Transverse colon (tissue), 4 donors: ENCODE data around the gene CARD19. TPM values are rescaled to one million over a fixed set of nuclear protein-coding genes. Genes with fewer than 3 reads are reported as not detected.

Experiments
- DNase-seq: peaks from one replicate; pipeline ENCODE4 v3.0.0-alpha.2; 2019
- H3K27ac ChIP-seq, 4 donors: fragments of 200-600 bp; sonication (generic); 2 replicates each; pipeline ENCODE4 v1.5.1; 2016 to 2018; ENCODE audit warnings: inconsistent platforms in 4 of 4
- H3K27me3 ChIP-seq: fragments of 200-600 bp; sonication (generic); 2 replicates; pipeline ENCODE4 v1.5.1; 2017; ENCODE audit warnings: inconsistent platforms
- H3K36me3 ChIP-seq, 4 donors: fragments of 200-600 bp; sonication (generic); 2 replicates each; pipeline ENCODE4 v1.5.1; 2017 to 2019; ENCODE audit warnings: inconsistent platforms in 4 of 4
- H3K4me1 ChIP-seq, 4 donors: fragments of 200-600 bp; sonication (generic); 2 replicates each; pipeline ENCODE4 v1.5.1; 2017 to 2020; ENCODE audit warnings: inconsistent platforms in 4 of 4
- H3K4me3 ChIP-seq, 4 donors: fragments of 200-600 bp; sonication (generic); 1 replicate in 1 of 4; 2 replicates in 3 of 4; pipeline versions ENCODE4 v1.5.1 to v1.6.1; 2017 to 2019; ENCODE audit warnings: inconsistent platforms in 4 of 4
- H3K9me3 ChIP-seq, 2 donors: fragments of 200-600 bp; sonication (generic); 2 replicates each; pipeline ENCODE4 v1.5.1; 2017 to 2019; ENCODE audit warnings: inconsistent platforms in 2 of 2
- CTCF ChIP-seq, 5 experiments: fragments of 200-600 bp in 3 of 5; fragments of 450-650 bp in 2 of 5; sonication (generic) in 3 of 5; IDR thresholded peaks; 1 replicate in 2 of 5; 2 replicates in 3 of 5; pipeline ENCODE4 v1.5.1; 2016 to 2017; ENCODE audit warnings: antibody characterized with exemption in 5 of 5, inconsistent platforms in 3 of 5, mild to moderate bottlenecking in 2 of 5, moderate library complexity in 1 of 5
- EP300 ChIP-seq: sonication (generic); formaldehyde crosslinking; IDR thresholded peaks from one replicate; pipeline ENCODE4 v1.6.1; 2017; ENCODE audit warnings: antibody characterized with exemption, low read depth
- POLR2A ChIP-seq: fragments of 450-650 bp; IDR thresholded peaks from one replicate; pipeline ENCODE4 v1.6.1; 2016; ENCODE audit warnings: antibody characterized with exemption, mild to moderate bottlenecking, moderate library complexity
- POLR2AphosphoS5 ChIP-seq, 3 donors: sonication (generic); formaldehyde crosslinking; IDR thresholded peaks; one replicate each; pipeline ENCODE4 v1.6.1; 2016; ENCODE audit warnings: antibody characterized with exemption in 3 of 3
- WGBS, 2 donors: methylation state at CpG; one replicate each; pipeline ENCODE4 v1.1.5; 2018; ENCODE audit warnings: low coverage in 1 of 2; 5-methylcytosine and 5-hydroxymethylcytosine counted together
- in situ Hi-C, 4 donors: fragments of 200-750 bp; cut with MboI; loops; one replicate each; pipeline versions ENCODE4 v1.15.0 to v1.15.1; 2017; ENCODE audit warnings: low sequenced_read_pairs in 3 of 4, low pct_ligation_motif_present in 1 of 4, low pct_unique_long_range_greater_than_20kb in 1 of 4
- intact Hi-C: fragments of 100-400 bp; cut with DNase I; formaldehyde crosslinking; loops from one replicate; pipeline ENCODE4 v1.15.1; 2023; ENCODE audit warnings: low total_unique reads
- total RNA-seq, 4 donors: library from RNA; depleted of rRNA; stranded (reverse); fragments of >200 nt; gene quantifications; one replicate each; pipeline ENCODE4 v1.1.0, GENCODE V29; 2016

Gene CARD19
- total RNA-seq, 4 donors from 2014 or later, result 16.3 to 105 (median 88.2) TPM

- H3K4me3 ChIP-seq, result peak overlapping the region; percentile 21 to 97 (median 84)
- DNase-seq, result peak; percentile 100
- intact Hi-C loops, result no loop called here
- 4% methylated on average over 59 of the region's 95 CpGs; no CpG with 5 or more reads in 1 of the 2 donors for WGBS, 2 donors
- in situ Hi-C loops, result no loop called here
- peak; percentile 37 to 88 (median 84) for TF ChIP-seq POLR2AphosphoS5 (IDR thresholded peaks at IDR 0.05)
- TF ChIP-seq EP300, result no peak
- TF ChIP-seq CTCF (IDR thresholded peaks at IDR 0.05), result no peak
- peak; percentile 88 for TF ChIP-seq POLR2A
- H3K9me3 ChIP-seq, result no peaks in the 10 kb centered on the region
- H3K36me3 ChIP-seq, result no peaks in the 10 kb centered on the region
- peaks cover 29 to 63% (median 37%) of the 10 kb centered on the region in 4 donors for H3K4me1 ChIP-seq
- peak overlapping the region; percentile 96 to 98 (median 98) for H3K27ac ChIP-seq
- no peaks in the 10 kb centered on the region for H3K27me3 ChIP-seq
Observed at GRCh38 chr9:93095205-93096130, 549 bp upstream of the CARD19 start.

- Histone ChIP-seq H3K4me3 (peak overlapping the region; percentile 69 to 97 (median 84)), H3K27ac (peak overlapping the region; percentile 96 to 98 (median 97)), H3K36me3 (no peaks in the 10 kb centered on the region), H3K4me1 (peaks cover 29 to 63% (median 37%) of the 10 kb centered on the region in 4 donors), H3K9me3 (no peaks in the 10 kb centered on the region), H3K27me3 (no peaks in the 10 kb centered on the region)
- in situ Hi-C loops, result no loop called here
- DNase-seq, result no peak
- intact Hi-C loops, result no loop called here
- no peak for TF ChIP-seq POLR2AphosphoS5 (IDR thresholded peaks at IDR 0.05)
- WGBS, 2 donors, result 20% methylated on average over 16 of the region's 16 CpGs; no CpG with 5 or more reads in 1 of the 2 donors
Observed at GRCh38 chr9:93096811-93097382, 880 bp downstream of the CARD19 start.

DNA sequence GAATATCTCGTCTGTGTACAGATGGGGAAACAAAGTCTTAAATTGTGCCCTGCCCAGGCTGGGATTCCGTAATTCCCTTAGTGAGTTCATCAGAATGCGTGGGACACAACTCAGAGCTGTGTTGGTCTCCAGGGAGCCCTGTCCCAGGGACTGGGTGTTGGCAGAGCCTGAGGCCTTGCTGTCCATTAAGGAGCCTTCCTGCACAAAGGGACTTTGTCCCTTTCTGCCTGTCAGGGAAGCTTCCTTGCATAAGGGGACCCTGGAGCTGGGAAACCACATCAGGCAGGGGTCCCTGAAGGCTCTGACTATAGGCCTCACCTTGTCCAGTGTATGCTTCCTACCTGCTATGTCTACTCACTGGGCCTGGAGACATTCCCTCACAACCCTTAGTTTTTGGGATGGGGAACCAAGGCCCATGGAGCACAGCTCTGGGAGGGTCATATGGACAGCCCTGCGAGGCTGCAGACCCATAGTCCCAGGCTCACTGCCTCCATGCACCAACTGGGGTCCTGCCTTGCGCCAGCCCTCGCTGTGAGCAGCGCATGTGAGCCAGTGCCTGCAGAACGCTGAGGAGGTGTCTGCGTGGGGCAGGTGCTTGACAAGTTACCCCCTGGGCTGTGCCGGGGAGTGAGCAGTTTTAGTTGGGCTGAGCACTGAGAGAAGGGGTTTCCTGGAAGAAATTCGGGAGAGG, 1.6 kb downstream of the CARD19 start:
- in situ Hi-C loops (no loop called here), intact Hi-C loops (no loop called here)
- no peaks in the 10 kb centered on the region for H3K36me3 ChIP-seq
- TF ChIP-seq EP300, result no peak
- TF ChIP-seq POLR2AphosphoS5 (IDR thresholded peaks at IDR 0.05), result no peak
- TF ChIP-seq POLR2A, result no peak
- TF ChIP-seq CTCF (IDR thresholded peaks at IDR 0.05), result no peak
- H3K27me3 ChIP-seq, result no peaks in the 10 kb centered on the region
- H3K4me1 ChIP-seq, result peaks cover 29 to 62% (median 37%) of the 10 kb centered on the region in 4 donors
- DNase-seq, result peak; percentile 42
- H3K27ac ChIP-seq, result peak overlapping the region; percentile 96 to 98 (median 97)
- WGBS, 2 donors, result 77 to 83% methylated on average over 1 to 11 of the region's 11 CpGs
- H3K4me3 ChIP-seq, result peak overlapping the region in 3 of 4 donors; percentile 81 to 97 (median 86)
- H3K9me3 ChIP-seq, result no peaks in the 10 kb centered on the region

GRCh38 chr9:93098236-93098946, 2.4 kb downstream of the CARD19 start:
- H3K36me3 ChIP-seq, result no peaks in the 10 kb centered on the region
- TF ChIP-seq EP300, result no peak
- peak; percentile 68 to 73 (median 70) for TF ChIP-seq POLR2AphosphoS5 (IDR thresholded peaks at IDR 0.05)
- H3K27ac ChIP-seq, result peak overlapping the region; percentile 96 to 98 (median 97)
- in situ Hi-C loops (no loop called here), intact Hi-C loops (no loop called here)
- H3K27me3 ChIP-seq, result no peaks in the 10 kb centered on the region
- H3K9me3 ChIP-seq, result no peaks in the 10 kb centered on the region
- WGBS, 2 donors, result 33 to 51% methylated on average over 3 to 15 of the region's 15 CpGs
- H3K4me1 ChIP-seq, result peaks cover 28 to 55% (median 37%) of the 10 kb centered on the region in 4 donors
- H3K4me3 ChIP-seq, result peak overlapping the region in 1 of 4 donors; percentile 86
- DNase-seq, result peak; percentile 82
